HL-60 (cell line): ENCODE data around the gene CHST11.

Source experiments
- DNase-seq, 2 experiments: peaks; one replicate each; pipeline ENCODE4 v3.0.0-alpha.2; 2010 to 2020; ENCODE audit warnings: low read depth in 1 of 2, low spot score in 1 of 2
- H3K27ac ChIP-seq: fragments of 250-450 bp; sonication (Bioruptor Pico); replicated peaks from 2 replicates; pipeline ENCODE4 v1.5.1; 2020; ENCODE audit warnings: mild to moderate bottlenecking, moderate library complexity
- H3K27me3 ChIP-seq: fragments of 250-450 bp; sonication (Bioruptor Pico); 2 replicates; pipeline ENCODE4 v1.5.1; 2021; ENCODE audit warnings: mild to moderate bottlenecking, moderate library complexity; ENCODE audit not compliant: insufficient read depth, poor library complexity, severe bottlenecking
- H3K4me3 ChIP-seq: replicated peaks from 2 replicates; pipeline ENCODE4 v1.5.1; 2011; ENCODE audit warnings: mild to moderate bottlenecking, control low read depth, low read length; ENCODE audit not compliant: insufficient read depth
- GABPA ChIP-seq: IDR thresholded peaks from 2 replicates; pipeline ENCODE4 v1.6.1; 2012; ENCODE audit warnings: low read depth
- POLR2AphosphoS5 ChIP-seq: IDR thresholded peaks from 2 replicates; pipeline ENCODE4 v1.6.1; 2012; ENCODE audit warnings: low read depth
- SPI1 ChIP-seq: IDR thresholded peaks from 2 replicates; pipeline ENCODE4 v1.6.1; 2012; ENCODE audit warnings: low read depth, mild to moderate bottlenecking, borderline replicate concordance
- TF ChIP-seq, protein P1 (sequence below): IDR thresholded peaks from 2 replicates; pipeline ENCODE4 v1.6.1; 2012; ENCODE audit warnings: low read depth; ENCODE audit not compliant: insufficient replicate concordance
- TF ChIP-seq, protein P2 (sequence below): IDR thresholded peaks from one replicate; pipeline ENCODE4 v1.5.1; 2011; ENCODE audit warnings: low read length, control low read depth, inconsistent platforms; ENCODE audit not compliant: insufficient read depth

The CHST11 gene

DNA sequence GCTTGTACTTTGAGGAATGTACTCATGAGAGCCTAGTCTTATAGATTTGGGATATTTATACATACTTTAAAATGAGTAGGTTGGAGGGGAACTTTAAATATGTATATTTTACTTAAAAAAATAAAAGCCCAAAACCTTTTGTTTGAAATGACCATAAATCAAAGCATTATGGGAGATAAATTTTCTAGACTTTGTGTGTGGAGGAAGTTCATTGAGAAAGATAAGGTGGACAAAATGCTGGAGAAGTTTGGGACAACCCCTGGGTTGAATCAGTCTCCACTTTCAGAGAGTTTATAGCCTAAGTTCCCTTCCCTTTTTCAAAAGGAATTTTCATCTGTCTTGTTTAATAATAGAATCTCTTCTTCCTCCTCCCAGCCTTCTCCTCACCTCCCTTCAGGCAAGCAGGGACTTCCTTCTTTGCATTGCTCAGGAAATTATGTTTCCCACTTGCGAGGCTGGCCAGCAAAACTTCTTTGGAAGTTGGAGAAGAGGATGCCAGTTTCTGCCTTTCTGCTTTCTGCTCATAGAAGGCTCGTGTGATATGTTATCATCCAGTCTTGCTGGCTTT is 54.2 kb downstream of the CHST11 start:
- Histone ChIP-seq H3K27me3 (no peaks in the 10 kb centered on the region), H3K27ac (no peak overlapping the region), H3K4me3 (no peak overlapping the region)
- no peak for DNase-seq
- TF ChIP-seq, protein P1, sequence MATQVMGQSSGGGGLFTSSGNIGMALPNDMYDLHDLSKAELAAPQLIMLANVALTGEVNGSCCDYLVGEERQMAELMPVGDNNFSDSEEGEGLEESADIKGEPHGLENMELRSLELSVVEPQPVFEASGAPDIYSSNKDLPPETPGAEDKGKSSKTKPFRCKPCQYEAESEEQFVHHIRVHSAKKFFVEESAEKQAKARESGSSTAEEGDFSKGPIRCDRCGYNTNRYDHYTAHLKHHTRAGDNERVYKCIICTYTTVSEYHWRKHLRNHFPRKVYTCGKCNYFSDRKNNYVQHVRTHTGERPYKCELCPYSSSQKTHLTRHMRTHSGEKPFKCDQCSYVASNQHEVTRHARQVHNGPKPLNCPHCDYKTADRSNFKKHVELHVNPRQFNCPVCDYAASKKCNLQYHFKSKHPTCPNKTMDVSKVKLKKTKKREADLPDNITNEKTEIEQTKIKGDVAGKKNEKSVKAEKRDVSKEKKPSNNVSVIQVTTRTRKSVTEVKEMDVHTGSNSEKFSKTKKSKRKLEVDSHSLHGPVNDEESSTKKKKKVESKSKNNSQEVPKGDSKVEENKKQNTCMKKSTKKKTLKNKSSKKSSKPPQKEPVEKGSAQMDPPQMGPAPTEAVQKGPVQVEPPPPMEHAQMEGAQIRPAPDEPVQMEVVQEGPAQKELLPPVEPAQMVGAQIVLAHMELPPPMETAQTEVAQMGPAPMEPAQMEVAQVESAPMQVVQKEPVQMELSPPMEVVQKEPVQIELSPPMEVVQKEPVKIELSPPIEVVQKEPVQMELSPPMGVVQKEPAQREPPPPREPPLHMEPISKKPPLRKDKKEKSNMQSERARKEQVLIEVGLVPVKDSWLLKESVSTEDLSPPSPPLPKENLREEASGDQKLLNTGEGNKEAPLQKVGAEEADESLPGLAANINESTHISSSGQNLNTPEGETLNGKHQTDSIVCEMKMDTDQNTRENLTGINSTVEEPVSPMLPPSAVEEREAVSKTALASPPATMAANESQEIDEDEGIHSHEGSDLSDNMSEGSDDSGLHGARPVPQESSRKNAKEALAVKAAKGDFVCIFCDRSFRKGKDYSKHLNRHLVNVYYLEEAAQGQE: no peak
- TF ChIP-seq GABPA (no peak), POLR2AphosphoS5 (no peak), SPI1 (no peak)
- TF ChIP-seq, protein P2, sequence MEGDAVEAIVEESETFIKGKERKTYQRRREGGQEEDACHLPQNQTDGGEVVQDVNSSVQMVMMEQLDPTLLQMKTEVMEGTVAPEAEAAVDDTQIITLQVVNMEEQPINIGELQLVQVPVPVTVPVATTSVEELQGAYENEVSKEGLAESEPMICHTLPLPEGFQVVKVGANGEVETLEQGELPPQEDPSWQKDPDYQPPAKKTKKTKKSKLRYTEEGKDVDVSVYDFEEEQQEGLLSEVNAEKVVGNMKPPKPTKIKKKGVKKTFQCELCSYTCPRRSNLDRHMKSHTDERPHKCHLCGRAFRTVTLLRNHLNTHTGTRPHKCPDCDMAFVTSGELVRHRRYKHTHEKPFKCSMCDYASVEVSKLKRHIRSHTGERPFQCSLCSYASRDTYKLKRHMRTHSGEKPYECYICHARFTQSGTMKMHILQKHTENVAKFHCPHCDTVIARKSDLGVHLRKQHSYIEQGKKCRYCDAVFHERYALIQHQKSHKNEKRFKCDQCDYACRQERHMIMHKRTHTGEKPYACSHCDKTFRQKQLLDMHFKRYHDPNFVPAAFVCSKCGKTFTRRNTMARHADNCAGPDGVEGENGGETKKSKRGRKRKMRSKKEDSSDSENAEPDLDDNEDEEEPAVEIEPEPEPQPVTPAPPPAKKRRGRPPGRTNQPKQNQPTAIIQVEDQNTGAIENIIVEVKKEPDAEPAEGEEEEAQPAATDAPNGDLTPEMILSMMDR: no peak

DNA sequence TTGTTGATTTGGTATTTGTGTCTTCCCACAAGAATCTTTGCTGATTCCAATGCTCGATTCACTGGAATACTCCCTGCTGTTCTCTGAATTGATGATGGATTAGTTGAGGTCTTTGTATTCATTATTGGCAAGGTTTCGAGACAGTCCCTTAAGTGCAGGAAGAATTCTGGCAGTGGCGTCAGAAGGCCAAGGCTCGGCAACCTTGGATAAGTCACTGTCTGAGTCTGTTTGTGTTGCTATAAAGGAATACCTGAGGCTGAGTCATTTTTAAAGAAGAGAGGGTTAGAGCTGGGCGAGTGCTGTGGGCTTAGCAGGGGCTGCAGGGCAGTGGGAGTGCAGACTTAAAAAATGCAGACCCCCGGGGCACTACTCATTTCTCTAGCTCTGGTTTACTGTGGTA is 56.9 kb downstream of the CHST11 start:
- TF ChIP-seq GABPA (no peak), SPI1 (no peak), POLR2AphosphoS5 (no peak)
- TF ChIP-seq, protein P1: no peak
- TF ChIP-seq, protein P2: no peak
- Histone ChIP-seq H3K27ac (no peak overlapping the region), H3K4me3 (no peak overlapping the region), H3K27me3 (no peaks in the 10 kb centered on the region)
- no peak for DNase-seq

- Histone ChIP-seq H3K27ac (no peak overlapping the region), H3K4me3 (no peak overlapping the region), H3K27me3 (no peaks in the 10 kb centered on the region)
- DNase-seq: no peak
- no peak for TF ChIP-seq GABPA
- TF ChIP-seq, protein P2: no peak
- TF ChIP-seq POLR2AphosphoS5: no peak
- TF ChIP-seq SPI1: no peak
- TF ChIP-seq, protein P1: no peak
These were observed 57.5 kb downstream of the CHST11 start for GRCh38 chr12:104514092-104514810.
